Cardiac muscle cell (in vitro differentiated cells and primary cell): ENCODE measurements around the gene ACADVL. TPM values are rescaled to one million over a fixed set of nuclear protein-coding genes. Genes with fewer than 3 reads are reported as not detected.

ENCODE experiments used
- DNase-seq, 2 donors: peaks; one replicate each; pipeline versions ENCODE4 v3.0.0 to v3.0.0-alpha.2; 2010 to 2017; ENCODE audit warnings: low read depth in 1 of 2, low spot score in 1 of 2
- H3K27ac ChIP-seq: fragments of 200-600 bp; sonication (generic); 2 replicates; pipeline ENCODE4 v1.5.1; 2016
- H3K27me3 ChIP-seq: fragments of 200-600 bp; sonication (generic); 2 replicates; pipeline ENCODE4 v1.6.0; 2016; ENCODE audit warnings: control low read depth
- H3K36me3 ChIP-seq: fragments of 200-600 bp; sonication (generic); 2 replicates; pipeline ENCODE4 v1.5.1; 2016; ENCODE audit warnings: control low read depth
- H3K4me1 ChIP-seq: fragments of 200-600 bp; sonication (generic); 2 replicates; pipeline ENCODE4 v1.8.1; 2017; ENCODE audit warnings: low read depth, mild to moderate bottlenecking, mixed run types
- H3K4me3 ChIP-seq: fragments of 200-600 bp; sonication (generic); 2 replicates; pipeline ENCODE4 v1.5.1; 2016; ENCODE audit warnings: mild to moderate bottlenecking
- H3K9me3 ChIP-seq: fragments of 200-600 bp; sonication (generic); 2 replicates; pipeline ENCODE4 v1.5.1; 2017; ENCODE audit warnings: low read depth, mild to moderate bottlenecking, control low read depth
- CTCF ChIP-seq: IDR thresholded peaks from 2 replicates; pipeline ENCODE4 v1.5.1; 2012; ENCODE audit warnings: low read depth, mild to moderate bottlenecking, low read length
- polyA plus RNA-seq: library from polyadenylated mRNA; unstranded; fragments of >200 nt; fragmentation: Nextera tagmentation; extraction: Ambion mirVana; gene quantifications from 2 replicates; pipeline ENCODE4 v1.2.1, GENCODE V29; 2016
- total RNA-seq: library from RNA; depleted of rRNA; stranded (reverse); fragments of >200 nt; gene quantifications from 2 replicates; pipeline ENCODE4 v1.2.3, GENCODE V29; 2016

Gene ACADVL
- total and polyA plus RNA-seq, 2 experiments from 2014 or later: 364 to 681 TPM

- no peak for TF ChIP-seq CTCF
- Histone ChIP-seq H3K9me3 (no peaks in the 10 kb centered on the region), H3K27ac (no peak overlapping the region), H3K4me3 (peak overlapping the region; percentile 44), H3K27me3 (no peaks in the 10 kb centered on the region), H3K4me1 (no peaks in the 10 kb centered on the region), H3K36me3 (no peaks in the 10 kb centered on the region)
- DNase-seq: no peak
Observed at GRCh38 chr17:7176107-7176840, 43.5 kb upstream of the ACADVL start.

GRCh38 chr17:7176841-7177190 is 42.9 kb upstream of the ACADVL start:
- no peak overlapping the region for H3K27ac ChIP-seq
- peak overlapping the region; percentile 44 for H3K4me3 ChIP-seq
- no peaks in the 10 kb centered on the region for H3K4me1 ChIP-seq
- H3K36me3 ChIP-seq: no peaks in the 10 kb centered on the region
- peak; percentile 29 to 67 for DNase-seq
- no peaks in the 10 kb centered on the region for H3K9me3 ChIP-seq
- no peaks in the 10 kb centered on the region for H3K27me3 ChIP-seq
- TF ChIP-seq CTCF: no peak

- Histone ChIP-seq H3K27ac (peak overlapping the region; percentile 55), H3K27me3 (no peaks in the 10 kb centered on the region), H3K9me3 (no peaks in the 10 kb centered on the region), H3K4me1 (no peaks in the 10 kb centered on the region), H3K36me3 (no peaks in the 10 kb centered on the region), H3K4me3 (peak overlapping the region; percentile 44)
- TF ChIP-seq CTCF: peak; percentile 94
- DNase-seq: peak; percentile 74 to 91
Observed at GRCh38 chr17:7177191-7177953, 42.4 kb upstream of the ACADVL start.

GRCh38 chr17:7177954-7178477 is 41.7 kb upstream of the ACADVL start:
- Histone ChIP-seq H3K27ac (peak overlapping the region; percentile 55), H3K4me1 (no peaks in the 10 kb centered on the region), H3K27me3 (no peaks in the 10 kb centered on the region), H3K4me3 (peak overlapping the region; percentile 44), H3K9me3 (no peaks in the 10 kb centered on the region), H3K36me3 (no peaks in the 10 kb centered on the region)
- DNase-seq: peak; percentile 25 to 29
- no peak for TF ChIP-seq CTCF

GRCh38 chr17:7178973-7179316 is 40.8 kb upstream of the ACADVL start:
- Histone ChIP-seq H3K27me3 (no peaks in the 10 kb centered on the region), H3K9me3 (no peaks in the 10 kb centered on the region), H3K4me3 (no peak overlapping the region), H3K27ac (no peak overlapping the region), H3K4me1 (no peaks in the 10 kb centered on the region), H3K36me3 (no peaks in the 10 kb centered on the region)
- DNase-seq: no peak
- TF ChIP-seq CTCF: no peak
